ENCODE data around the gene HS6ST1. TPM values are rescaled to one million over a fixed set of nuclear protein-coding genes. Genes with fewer than 3 reads are reported as not detected.
"Not testable (repeated sequence)": the region's sequence is repeated elsewhere in the genome, so short reads cannot be mapped to it uniquely, and the experiment has no call there.

The HS6ST1 gene
- total RNA-seq, 1 experiment from 2014 or later = 63.3 TPM

DNA sequence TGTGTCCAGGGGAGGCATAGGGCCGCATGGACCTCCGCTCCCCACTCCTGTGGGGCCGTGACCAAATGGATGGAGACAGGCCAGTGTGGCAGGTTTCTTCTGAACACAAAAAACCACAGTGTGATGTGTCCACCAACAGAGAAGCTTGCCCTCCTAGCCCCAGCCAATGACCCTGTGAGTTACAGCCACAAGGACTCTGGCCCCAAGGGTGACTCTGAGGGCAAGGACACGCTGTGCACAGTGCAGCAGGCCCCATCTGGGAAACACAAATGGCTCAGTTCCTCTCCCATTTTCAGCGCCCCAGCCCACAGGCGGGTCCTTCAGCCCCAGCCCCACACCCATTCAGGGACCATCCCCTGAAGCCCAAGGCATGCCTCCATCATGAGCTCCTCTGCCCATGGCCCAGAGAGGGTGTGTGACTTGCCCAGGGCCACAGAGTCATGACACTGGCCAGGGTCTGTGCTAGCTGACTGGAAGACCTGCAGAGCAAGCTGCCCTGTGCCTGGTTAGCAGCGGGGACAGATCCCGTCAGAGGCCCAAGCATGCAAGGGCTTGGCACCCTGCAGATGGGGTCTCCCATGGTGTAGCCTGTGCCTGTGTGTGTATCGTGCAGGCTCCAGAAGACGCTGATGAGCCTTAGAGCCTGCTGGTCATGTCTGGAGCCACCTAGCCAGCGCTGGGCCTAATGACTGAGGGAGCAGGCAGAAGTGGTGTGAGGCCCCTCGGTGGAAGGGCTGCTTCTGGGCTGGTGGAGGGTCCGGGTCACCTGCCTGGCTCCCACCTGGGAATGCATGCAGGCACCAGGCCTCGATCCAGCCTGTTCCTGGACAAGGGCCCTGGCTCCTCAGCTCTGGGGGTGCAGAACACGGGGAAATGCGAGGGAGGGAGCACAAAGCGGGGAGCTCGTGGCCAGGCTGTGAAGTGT, 47.7 kb downstream of the HS6ST1 start:
- Histone ChIP-seq H3K4me1 (ENCODE audit: insufficient read depth, low read length, poor library complexity, severe bottlenecking) (no peaks in the 10 kb centered on the region), H3K9me3 (ENCODE audit: low read depth, low read length, poor library complexity, severe bottlenecking) (peaks cover 14% of the 10 kb centered on the region), H3K36me3 (ENCODE audit: insufficient read depth, low read length, poor library complexity, severe bottlenecking) (peaks cover 15% of the 10 kb centered on the region), H3K27ac (ENCODE audit: low read depth, low read length, poor library complexity, severe bottlenecking) (no peak overlapping the region), H3K4me3 (ENCODE audit: low read depth, low read length, poor library complexity, severe bottlenecking) (no peak overlapping the region), H3K27me3 (replicated peaks; ENCODE audit: insufficient read depth, low read depth, low read length, poor library complexity) (no peaks in the 10 kb centered on the region)
- ChIA-PET POLR2A (ENCODE audit: low non-redundant PET) (no interaction called here), CTCF (no interaction called here)
- BruUV-seq (replicated peaks) = no TSS peak
- no peak for TF ChIP-seq CTCF (conservative IDR thresholded peaks at IDR 0.05; ENCODE audit: low read depth, low read length)
- TF ChIP-seq EZH2 (IDR thresholded peaks at IDR 0.05; ENCODE audit: borderline replicate concordance, low read depth, low read length, poor library complexity, severe bottlenecking) = no peak
- intact Hi-C loops (cut with micrococcal nuclease; ENCODE audit: unreplicated experiment) = no loop called here
- no peak for DNase-seq (ENCODE audit: low spot score)

DNA sequence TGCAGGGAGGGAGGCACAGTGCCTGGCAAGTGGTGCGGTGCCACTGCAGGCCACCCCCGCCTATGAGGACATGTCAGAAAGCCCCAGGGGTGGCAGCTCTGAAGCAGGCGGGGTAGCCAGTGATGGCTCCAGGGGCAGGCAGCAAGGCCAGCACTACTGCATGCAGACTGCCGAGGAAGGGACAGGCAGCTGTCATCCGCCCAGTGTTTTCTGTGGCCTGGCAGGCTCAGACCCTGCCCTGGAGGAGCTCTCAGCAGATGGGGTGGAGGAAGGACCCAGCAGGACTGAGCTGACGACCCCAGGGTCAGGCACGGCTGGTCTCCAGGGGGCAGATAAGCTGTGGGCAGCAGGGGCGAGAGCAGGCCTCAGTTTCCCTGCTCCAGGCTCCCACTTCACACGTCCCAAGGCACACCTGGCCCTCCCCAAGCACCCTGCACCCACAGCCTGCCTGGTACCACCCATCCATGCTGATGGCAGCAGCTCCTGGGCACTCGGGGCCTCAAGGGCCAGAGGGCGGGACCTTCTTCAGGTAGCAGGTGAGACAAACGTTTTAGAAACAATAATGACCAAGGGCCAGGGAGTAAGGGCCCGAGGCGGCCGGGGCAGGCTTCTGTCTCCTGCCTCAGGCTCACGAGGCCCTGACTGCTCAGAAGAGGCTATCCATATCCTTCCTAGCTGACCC, 48.5 kb downstream of the HS6ST1 start:
- Histone ChIP-seq H3K27ac (ENCODE audit: low read depth, low read length, poor library complexity, severe bottlenecking) (no peak overlapping the region), H3K4me3 (ENCODE audit: low read depth, low read length, poor library complexity, severe bottlenecking) (no peak overlapping the region), H3K4me1 (ENCODE audit: insufficient read depth, low read length, poor library complexity, severe bottlenecking) (no peaks in the 10 kb centered on the region), H3K36me3 (ENCODE audit: insufficient read depth, low read length, poor library complexity, severe bottlenecking) (peaks cover 10% of the 10 kb centered on the region), H3K27me3 (replicated peaks; ENCODE audit: insufficient read depth, low read depth, low read length, poor library complexity) (no peaks in the 10 kb centered on the region), H3K9me3 (ENCODE audit: low read depth, low read length, poor library complexity, severe bottlenecking) (peaks cover 12% of the 10 kb centered on the region)
- TF ChIP-seq EZH2 (IDR thresholded peaks at IDR 0.05; ENCODE audit: borderline replicate concordance, low read depth, low read length, poor library complexity, severe bottlenecking) (no peak), CTCF (conservative IDR thresholded peaks at IDR 0.05; ENCODE audit: low read depth, low read length) (no peak)
- DNase-seq (ENCODE audit: low spot score) = no peak
- POLR2A ChIA-PET (ENCODE audit: low non-redundant PET) = no interaction called here
- CTCF ChIA-PET = no interaction called here
- BruUV-seq (replicated peaks) = no TSS peak
- intact Hi-C loops (cut with micrococcal nuclease; ENCODE audit: unreplicated experiment) = no loop called here

- TF ChIP-seq CTCF (conservative IDR thresholded peaks at IDR 0.05; ENCODE audit: low read depth, low read length) = no peak
- no peak for TF ChIP-seq EZH2 (IDR thresholded peaks at IDR 0.05; ENCODE audit: borderline replicate concordance, low read depth, low read length, poor library complexity, severe bottlenecking)
- intact Hi-C loops (cut with micrococcal nuclease; ENCODE audit: unreplicated experiment) = no loop called here
- BruUV-seq (replicated peaks) = no TSS peak
- H3K36me3 ChIP-seq (ENCODE audit: insufficient read depth, low read length, poor library complexity, severe bottlenecking) = peaks cover 3% of the 10 kb centered on the region
- no peak overlapping the region for H3K27ac ChIP-seq (ENCODE audit: low read depth, low read length, poor library complexity, severe bottlenecking)
- peaks cover 4% of the 10 kb centered on the region for H3K9me3 ChIP-seq (ENCODE audit: low read depth, low read length, poor library complexity, severe bottlenecking)
- no peaks in the 10 kb centered on the region for H3K4me1 ChIP-seq (ENCODE audit: insufficient read depth, low read length, poor library complexity, severe bottlenecking)
- POLR2A ChIA-PET (ENCODE audit: low non-redundant PET) = no interaction called here
- H3K27me3 ChIP-seq (replicated peaks; ENCODE audit: insufficient read depth, low read depth, low read length, poor library complexity) = no peaks in the 10 kb centered on the region
- DNase-seq (ENCODE audit: low spot score) = no peak
- CTCF ChIA-PET = no interaction called here
- no peak overlapping the region for H3K4me3 ChIP-seq (ENCODE audit: low read depth, low read length, poor library complexity, severe bottlenecking)
Measured at GRCh38 chr2:128269063-128269989, 49.3 kb downstream of the HS6ST1 start.

DNA sequence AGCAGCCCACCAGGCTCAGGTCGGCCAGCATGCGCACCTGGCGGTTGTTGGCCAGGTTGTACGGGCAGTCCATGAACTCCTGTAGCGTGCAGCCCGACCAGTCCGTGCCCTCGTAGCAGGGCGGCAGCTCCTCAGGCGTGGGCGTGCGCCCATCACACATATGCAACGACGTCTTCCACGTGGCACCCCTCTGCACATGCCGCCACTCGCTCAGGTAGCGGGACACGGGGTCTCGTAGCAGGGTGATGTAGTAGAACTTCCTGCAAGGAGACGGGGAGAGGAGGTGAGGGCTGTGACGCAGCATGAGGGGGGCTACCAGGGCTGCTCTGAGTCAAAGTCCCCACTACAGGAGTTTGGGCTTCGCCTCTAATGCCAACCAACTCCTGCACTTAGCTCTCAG, 50.1 kb downstream of the HS6ST1 start:
- H3K4me1 ChIP-seq (ENCODE audit: insufficient read depth, low read length, poor library complexity, severe bottlenecking); BruUV-seq (replicated peaks); H3K27ac ChIP-seq (ENCODE audit: low read depth, low read length, poor library complexity, severe bottlenecking); H3K36me3 ChIP-seq (ENCODE audit: insufficient read depth, low read length, poor library complexity, severe bottlenecking); H3K27me3 ChIP-seq (replicated peaks; ENCODE audit: insufficient read depth, low read depth, low read length, poor library complexity); CTCF ChIA-PET; intact Hi-C loops (cut with micrococcal nuclease; ENCODE audit: unreplicated experiment); DNase-seq (ENCODE audit: low spot score); H3K4me3 ChIP-seq (ENCODE audit: low read depth, low read length, poor library complexity, severe bottlenecking); POLR2A ChIA-PET (ENCODE audit: low non-redundant PET); H3K9me3 ChIP-seq (ENCODE audit: low read depth, low read length, poor library complexity, severe bottlenecking): not testable (repeated sequence)

Measured in A673 (cell line).